ENCODE results near the gene NRXN3.
"Not testable (repeated sequence)": the region's sequence is repeated elsewhere in the genome, so short reads cannot be mapped to it uniquely, and the experiment has no call there.

NRXN3 gene

GRCh38 chr14:79094951-79095350 lies 924.8 kb downstream of the NRXN3 start:
- in situ Hi-C loops (cut with MboI; ENCODE audit: low pct_unique_long_range_greater_than_20kb, low sequenced_read_pairs) = no loop called here
- DNase-seq = no peak

GRCh38 chr14:79096811-79097210 lies 926.6 kb downstream of the NRXN3 start:
- no peak for DNase-seq
- in situ Hi-C loops (cut with MboI; ENCODE audit: low pct_unique_long_range_greater_than_20kb, low sequenced_read_pairs) = no loop called here

- DNase-seq = no peak
- in situ Hi-C loops (cut with MboI; ENCODE audit: low pct_unique_long_range_greater_than_20kb, low sequenced_read_pairs) = no loop called here
Observed at GRCh38 chr14:79098324-79098723, 928.2 kb downstream of the NRXN3 start.

GRCh38 chr14:79100578-79100977 lies 930.4 kb downstream of the NRXN3 start:
- in situ Hi-C loops (cut with MboI; ENCODE audit: low pct_unique_long_range_greater_than_20kb, low sequenced_read_pairs) = no loop called here
- DNase-seq = no peak

GRCh38 chr14:79101388-79101787 lies 931.2 kb downstream of the NRXN3 start:
- peak; percentile 3 for DNase-seq

GRCh38 chr14:79103764-79104163 lies 933.6 kb downstream of the NRXN3 start:
- in situ Hi-C loops (cut with MboI; ENCODE audit: low pct_unique_long_range_greater_than_20kb, low sequenced_read_pairs) = no loop called here

More at GRCh38 chr14:79101388-79101787, 931.2 kb downstream of the NRXN3 start:
- in situ Hi-C loops (cut with MboI; ENCODE audit: low pct_unique_long_range_greater_than_20kb, low sequenced_read_pairs) = no loop called here

GRCh38 chr14:79110564-79110963 lies 940.4 kb downstream of the NRXN3 start:
- in situ Hi-C loops (cut with MboI; ENCODE audit: low pct_unique_long_range_greater_than_20kb, low sequenced_read_pairs); DNase-seq: not testable (repeated sequence)

More at GRCh38 chr14:79103764-79104163, 933.6 kb downstream of the NRXN3 start:
- no peak for DNase-seq

- no peak for DNase-seq
- in situ Hi-C loops (cut with MboI; ENCODE audit: low pct_unique_long_range_greater_than_20kb, low sequenced_read_pairs) = no loop called here
Observed at GRCh38 chr14:79111987-79112501, 941.9 kb downstream of the NRXN3 start.

- no peak for DNase-seq
- in situ Hi-C loops (cut with MboI; ENCODE audit: low pct_unique_long_range_greater_than_20kb, low sequenced_read_pairs) = no loop called here
Observed at GRCh38 chr14:79117561-79117960, 947.4 kb downstream of the NRXN3 start.

GRCh38 chr14:79118291-79118690 lies 948.1 kb downstream of the NRXN3 start:
- DNase-seq = no peak
- in situ Hi-C loops (cut with MboI; ENCODE audit: low pct_unique_long_range_greater_than_20kb, low sequenced_read_pairs) = no loop called here

- in situ Hi-C loops (cut with MboI; ENCODE audit: low pct_unique_long_range_greater_than_20kb, low sequenced_read_pairs) = no loop called here
- DNase-seq = no peak
Observed at GRCh38 chr14:79134361-79134760, 964.2 kb downstream of the NRXN3 start.

GRCh38 chr14:79136071-79137044 lies 966.2 kb downstream of the NRXN3 start:
- no peak for DNase-seq
- in situ Hi-C loops (cut with MboI; ENCODE audit: low pct_unique_long_range_greater_than_20kb, low sequenced_read_pairs) = no loop called here

GRCh38 chr14:79137045-79137430 lies 966.9 kb downstream of the NRXN3 start:
- no peak for DNase-seq
- in situ Hi-C loops (cut with MboI; ENCODE audit: low pct_unique_long_range_greater_than_20kb, low sequenced_read_pairs) = no loop called here

GRCh38 chr14:79137836-79138235 lies 967.7 kb downstream of the NRXN3 start:
- no peak for DNase-seq
- in situ Hi-C loops (cut with MboI; ENCODE audit: low pct_unique_long_range_greater_than_20kb, low sequenced_read_pairs) = no loop called here

- in situ Hi-C loops (cut with MboI; ENCODE audit: low pct_unique_long_range_greater_than_20kb, low sequenced_read_pairs) = no loop called here
- no peak for DNase-seq
Observed at GRCh38 chr14:79144896-79145295, 974.7 kb downstream of the NRXN3 start.

GRCh38 chr14:79150226-79150625 lies 980.1 kb downstream of the NRXN3 start:
- in situ Hi-C loops (cut with MboI; ENCODE audit: low pct_unique_long_range_greater_than_20kb, low sequenced_read_pairs) = no loop called here
- no peak for DNase-seq

GRCh38 chr14:79157369-79157768 lies 987.2 kb downstream of the NRXN3 start:
- in situ Hi-C loops (cut with MboI; ENCODE audit: low pct_unique_long_range_greater_than_20kb, low sequenced_read_pairs) = no loop called here
- DNase-seq = no peak

- peak; percentile 1 for DNase-seq
- in situ Hi-C loops (cut with MboI; ENCODE audit: low pct_unique_long_range_greater_than_20kb, low sequenced_read_pairs) = no loop called here
Observed at GRCh38 chr14:79161571-79161970, 991.4 kb downstream of the NRXN3 start.

- in situ Hi-C loops (cut with MboI; ENCODE audit: low pct_unique_long_range_greater_than_20kb, low sequenced_read_pairs) = no loop called here
Observed at GRCh38 chr14:79162833-79163232, 992.7 kb downstream of the NRXN3 start.

GRCh38 chr14:79165471-79166090 lies 995.4 kb downstream of the NRXN3 start:
- no peak for DNase-seq
- in situ Hi-C loops (cut with MboI; ENCODE audit: low pct_unique_long_range_greater_than_20kb, low sequenced_read_pairs) = no loop called here

More at GRCh38 chr14:79162833-79163232, 992.7 kb downstream of the NRXN3 start:
- no peak for DNase-seq
